GM21717 (cell line): Measurements from ENCODE around the gene PCDHGA9.
"Not testable (repeated sequence)": the region's sequence is repeated elsewhere in the genome, so short reads cannot be mapped to it uniquely, and the experiment has no call there.

Source experiments
- ATAC-seq: cut with Tn5 transposase; IDR thresholded peaks from one replicate; pipeline ENCODE4 v1.9.1; 2021; ENCODE audit warnings: mild to moderate bottlenecking, moderate library complexity; ENCODE audit not compliant: unreplicated experiment

The PCDHGA9 gene

GRCh38 chr5:141383345-141383744, 19.2 kb upstream of the PCDHGA9 start:
- ATAC-seq = no peak

- no peak for ATAC-seq
Measured at GRCh38 chr5:141384471-141385267, 17.9 kb upstream of the PCDHGA9 start.

DNA sequence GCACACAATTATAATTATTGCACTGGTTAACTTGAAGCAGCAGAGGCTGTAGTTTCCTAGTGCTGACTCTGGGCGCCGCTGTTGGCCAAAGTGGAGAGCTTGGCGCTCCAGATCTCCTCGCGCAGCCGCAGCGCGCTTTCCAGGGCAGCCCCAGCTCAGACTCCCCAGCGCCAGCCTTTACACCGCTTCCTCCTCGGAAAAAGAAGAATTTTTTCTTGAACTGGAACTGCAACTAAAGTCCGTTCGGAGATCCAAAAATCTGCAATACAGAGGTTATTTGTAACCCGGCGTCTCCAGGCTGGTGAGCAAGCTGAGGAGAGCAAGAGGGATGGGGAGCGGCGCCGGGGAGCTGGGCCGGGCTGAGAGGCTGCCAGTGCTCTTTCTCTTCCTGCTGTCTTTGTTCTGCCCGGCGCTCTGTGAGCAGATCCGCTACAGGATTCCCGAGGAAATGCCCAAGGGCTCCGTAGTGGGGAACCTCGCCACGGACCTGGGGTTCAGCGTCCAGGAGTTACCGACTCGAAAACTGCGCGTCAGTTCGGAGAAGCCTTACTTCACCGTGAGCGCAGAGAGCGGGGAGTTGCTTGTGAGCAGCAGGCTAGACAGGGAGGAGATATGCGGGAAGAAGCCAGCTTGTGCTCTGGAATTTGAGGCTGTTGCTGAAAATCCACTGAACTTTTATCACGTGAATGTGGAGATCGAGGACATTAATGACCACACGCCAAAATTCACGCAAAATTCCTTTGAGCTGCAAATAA, 14.8 kb upstream of the PCDHGA9 start, which contains the start of gene PCDHGB4:
PCDHGB4 (plus strand) TSS at position 142 of the 755 bp plus-strand sequence; CDS start at position 329, 187 bp downstream.
- ATAC-seq = peak; percentile 91

DNA sequence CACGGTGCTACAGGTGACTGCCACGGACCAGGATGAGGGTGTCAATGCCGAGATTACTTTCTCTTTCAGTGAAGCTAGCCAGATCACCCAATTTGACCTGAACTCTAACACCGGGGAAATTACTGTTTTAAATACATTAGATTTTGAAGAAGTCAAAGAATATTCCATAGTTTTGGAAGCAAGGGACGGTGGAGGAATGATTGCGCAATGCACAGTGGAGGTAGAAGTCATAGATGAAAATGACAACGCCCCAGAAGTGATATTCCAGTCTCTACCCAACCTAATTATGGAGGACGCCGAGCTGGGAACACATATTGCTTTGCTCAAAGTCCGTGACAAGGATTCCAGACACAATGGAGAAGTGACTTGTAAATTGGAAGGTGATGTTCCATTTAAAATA, 13.9 kb upstream of the PCDHGA9 start:
- ATAC-seq = no peak

- no peak for ATAC-seq
Measured at GRCh38 chr5:141389153-141390042, 13.2 kb upstream of the PCDHGA9 start.

DNA sequence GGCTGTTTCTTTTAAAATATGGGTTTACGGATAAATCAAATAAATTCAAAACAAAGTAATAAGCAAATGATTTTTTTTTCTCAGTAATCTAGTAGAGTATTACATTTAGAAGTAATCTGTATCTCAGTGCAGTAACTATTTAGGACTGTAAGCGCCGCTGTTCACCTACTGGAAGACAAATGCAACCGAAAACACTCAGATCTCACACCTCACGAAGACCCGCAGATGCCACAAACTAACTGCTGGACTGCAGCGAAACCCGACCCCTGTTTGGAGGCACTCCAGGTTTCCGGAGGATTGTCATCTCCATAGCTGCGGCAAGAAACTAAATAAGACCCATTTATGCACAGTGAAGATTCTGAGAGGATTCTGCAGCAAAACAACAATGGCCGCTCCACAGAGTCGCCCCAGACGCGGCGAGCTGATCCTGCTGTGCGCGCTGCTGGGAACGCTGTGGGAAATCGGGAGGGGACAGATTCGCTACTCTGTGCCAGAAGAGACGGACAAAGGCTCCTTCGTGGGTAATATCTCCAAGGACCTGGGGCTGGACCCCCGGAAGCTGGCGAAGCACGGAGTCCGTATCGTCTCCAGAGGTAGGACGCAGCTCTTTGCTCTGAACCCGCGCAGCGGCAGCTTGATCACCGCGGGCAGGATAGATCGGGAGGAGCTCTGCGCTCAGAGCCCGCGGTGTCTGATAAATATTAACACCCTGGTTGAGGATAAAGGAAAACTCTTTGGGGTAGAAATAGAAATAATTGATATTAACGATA, 10.0 kb upstream of the PCDHGA9 start, which contains the start of gene PCDHGA8:
PCDHGA8 (plus strand) TSS at position 205 of the 770 bp plus-strand sequence; CDS start at position 386, 181 bp downstream.
- ATAC-seq = no peak

- no peak for ATAC-seq
Measured at GRCh38 chr5:141393267-141393666, 9.3 kb upstream of the PCDHGA9 start.

GRCh38 chr5:141394401-141395187, 8.0 kb upstream of the PCDHGA9 start:
- not testable (repeated sequence) for ATAC-seq

DNA sequence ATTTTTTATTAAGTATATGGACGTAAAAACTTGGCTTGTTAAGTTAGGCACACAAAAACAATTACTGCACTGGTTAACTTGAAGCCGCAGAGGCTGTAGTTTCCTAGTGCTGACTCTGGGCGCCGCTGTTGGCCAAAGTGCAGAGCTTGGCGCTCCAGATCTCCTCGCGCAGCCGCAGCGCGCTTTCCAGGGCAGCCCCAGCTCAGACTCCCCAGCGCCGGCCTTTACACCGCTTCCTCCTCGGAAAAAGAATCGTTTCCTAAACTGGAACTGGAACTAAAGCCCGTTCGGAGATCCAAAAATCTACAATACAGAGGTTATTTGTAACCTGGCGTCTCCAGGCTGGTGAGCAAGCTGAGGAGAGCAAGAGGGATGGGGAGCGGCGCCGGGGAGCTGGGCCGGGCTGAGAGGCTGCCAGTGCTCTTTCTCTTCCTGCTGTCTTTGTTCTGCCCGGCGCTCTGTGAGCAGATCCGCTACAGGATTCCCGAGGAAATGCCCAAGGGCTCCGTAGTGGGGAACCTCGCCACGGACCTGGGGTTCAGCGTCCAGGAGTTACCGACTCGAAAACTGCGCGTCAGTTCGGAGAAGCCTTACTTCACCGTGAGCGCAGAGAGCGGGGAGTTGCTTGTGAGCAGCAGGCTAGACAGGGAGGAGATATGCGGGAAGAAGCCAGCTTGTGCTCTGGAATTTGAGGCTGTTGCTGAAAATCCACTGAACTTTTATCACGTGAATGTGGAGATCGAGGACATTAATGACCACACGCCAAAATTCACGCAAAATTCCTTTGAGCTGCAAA, 4.6 kb upstream of the PCDHGA9 start, which contains the start of gene PCDHGB5:
PCDHGB5 (plus strand) TSS at position 192 of the 796 bp plus-strand sequence; CDS start at position 373, 181 bp downstream.
- peak; percentile 96 for ATAC-seq

DNA sequence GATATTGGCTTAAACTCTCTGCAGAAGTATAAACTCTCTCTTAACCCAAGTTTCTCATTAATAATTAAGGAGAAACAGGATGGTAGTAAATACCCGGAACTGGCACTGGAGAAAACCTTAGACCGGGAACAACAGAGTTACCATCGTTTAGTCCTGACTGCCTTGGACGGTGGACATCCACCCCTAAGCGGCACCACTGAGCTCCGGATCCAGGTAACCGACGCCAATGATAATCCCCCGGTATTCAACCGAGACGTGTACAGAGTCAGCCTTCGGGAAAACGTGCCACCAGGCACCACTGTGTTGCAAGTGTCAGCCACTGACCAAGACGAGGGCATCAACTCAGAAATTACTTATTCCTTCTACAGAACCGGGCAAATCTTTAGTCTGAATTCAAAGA, 4.0 kb upstream of the PCDHGA9 start:
- no peak for ATAC-seq

DNA sequence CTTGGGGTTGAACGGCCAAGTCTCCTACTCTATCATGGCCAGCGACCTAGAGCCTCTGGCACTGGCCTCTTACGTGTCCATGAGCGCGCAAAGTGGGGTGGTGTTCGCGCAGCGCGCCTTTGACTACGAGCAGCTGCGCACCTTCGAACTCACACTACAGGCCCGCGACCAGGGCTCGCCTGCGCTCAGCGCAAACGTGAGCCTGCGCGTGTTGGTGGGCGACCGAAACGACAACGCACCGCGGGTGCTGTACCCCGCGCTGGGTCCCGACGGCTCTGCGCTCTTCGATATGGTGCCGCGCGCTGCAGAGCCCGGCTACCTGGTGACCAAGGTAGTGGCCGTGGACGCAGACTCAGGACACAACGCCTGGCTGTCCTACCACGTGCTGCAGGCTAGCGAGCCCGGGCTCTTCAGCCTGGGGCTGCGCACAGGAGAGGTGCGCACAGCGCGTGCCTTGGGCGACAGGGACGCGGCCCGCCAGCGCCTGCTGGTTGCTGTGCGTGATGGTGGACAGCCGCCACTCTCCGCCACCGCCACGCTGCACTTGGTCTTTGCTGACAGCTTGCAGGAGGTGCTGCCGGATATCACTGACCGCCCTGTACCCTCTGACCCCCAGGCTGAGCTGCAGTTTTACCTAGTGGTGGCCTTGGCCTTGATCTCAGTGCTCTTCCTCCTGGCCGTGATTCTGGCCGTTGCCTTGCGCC, 2.9 kb upstream of the PCDHGA9 start:
- ATAC-seq = no peak

DNA sequence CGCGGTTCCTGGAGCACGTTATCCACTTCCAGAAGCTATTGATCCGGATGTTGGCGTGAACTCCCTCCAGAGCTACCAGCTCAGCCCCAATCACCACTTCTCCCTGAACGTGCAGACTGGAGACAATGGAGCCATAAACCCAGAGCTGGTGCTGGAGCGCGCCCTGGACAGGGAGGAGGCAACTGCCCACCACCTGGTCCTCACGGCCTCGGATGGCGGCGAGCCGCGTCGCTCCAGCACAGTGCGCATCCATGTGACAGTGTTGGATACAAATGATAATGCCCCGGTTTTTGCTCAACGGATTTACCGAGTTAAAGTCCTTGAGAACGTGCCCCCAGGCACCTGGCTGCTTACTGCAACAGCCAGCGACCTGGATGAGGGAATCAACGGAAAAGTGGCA, 809 bp downstream of the PCDHGA9 start:
- ATAC-seq = no peak

DNA sequence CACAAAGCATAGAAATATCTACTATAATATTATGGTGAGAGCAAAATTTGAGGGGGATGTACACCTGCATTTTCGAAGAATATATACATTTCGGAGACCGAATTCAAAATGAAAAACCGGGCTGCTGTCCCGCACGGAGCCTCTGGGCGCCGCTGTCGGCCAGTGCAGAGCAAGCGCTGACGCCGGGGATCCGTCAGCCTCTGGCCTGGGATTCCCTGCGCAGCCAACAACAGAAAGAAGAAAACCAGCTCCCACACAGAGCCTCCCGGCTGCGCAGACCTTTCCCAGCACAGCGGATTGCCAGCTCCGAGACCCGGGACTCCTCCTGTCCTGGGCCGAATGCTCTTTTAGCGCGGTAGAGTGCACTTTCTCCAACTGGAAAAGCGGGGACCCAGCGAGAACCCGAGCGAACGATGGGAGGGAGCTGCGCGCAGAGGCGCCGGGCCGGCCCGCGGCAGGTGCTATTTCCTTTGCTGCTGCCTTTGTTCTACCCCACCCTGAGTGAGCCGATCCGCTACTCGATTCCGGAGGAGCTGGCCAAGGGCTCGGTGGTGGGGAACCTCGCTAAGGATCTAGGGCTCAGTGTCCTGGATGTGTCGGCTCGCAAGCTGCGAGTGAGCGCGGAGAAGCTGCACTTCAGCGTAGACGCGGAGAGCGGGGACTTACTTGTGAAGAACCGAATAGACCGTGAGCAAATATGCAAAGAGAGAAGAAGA, 5.4 kb downstream of the PCDHGA9 start, which contains the start of gene PCDHGB6:
PCDHGB6 (plus strand) TSS at position 232 of the 716 bp plus-strand sequence; CDS start at position 414, 182 bp downstream.
- not testable (repeated sequence) for ATAC-seq

DNA sequence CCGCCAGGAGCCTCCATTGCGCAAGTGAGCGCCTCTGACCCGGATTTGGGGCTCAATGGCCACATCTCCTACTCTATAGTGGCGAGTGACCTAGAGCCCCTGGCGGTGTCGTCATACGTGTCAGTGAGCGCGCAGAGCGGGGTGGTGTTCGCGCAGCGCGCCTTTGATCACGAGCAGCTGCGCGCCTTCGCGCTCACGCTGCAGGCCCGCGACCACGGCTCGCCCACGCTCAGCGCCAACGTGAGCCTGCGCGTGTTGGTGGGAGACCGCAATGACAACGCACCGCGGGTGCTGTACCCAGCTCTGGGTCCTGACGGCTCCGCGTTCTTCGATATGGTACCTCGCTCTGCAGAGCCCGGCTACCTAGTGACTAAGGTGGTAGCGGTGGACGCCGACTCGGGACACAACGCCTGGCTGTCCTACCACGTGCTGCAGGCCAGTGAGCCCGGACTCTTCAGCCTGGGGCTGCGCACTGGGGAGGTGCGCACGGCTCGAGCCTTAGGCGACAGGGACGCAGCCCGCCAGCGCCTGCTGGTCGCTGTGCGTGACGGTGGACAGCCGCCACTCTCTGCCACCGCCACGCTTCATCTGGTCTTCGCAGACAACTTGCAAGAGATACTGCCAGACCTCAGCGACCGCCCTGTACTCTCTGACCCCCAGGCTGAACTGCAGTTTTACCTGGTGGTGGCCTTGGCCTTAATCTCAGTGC, 7.2 kb downstream of the PCDHGA9 start:
- no peak for ATAC-seq

DNA sequence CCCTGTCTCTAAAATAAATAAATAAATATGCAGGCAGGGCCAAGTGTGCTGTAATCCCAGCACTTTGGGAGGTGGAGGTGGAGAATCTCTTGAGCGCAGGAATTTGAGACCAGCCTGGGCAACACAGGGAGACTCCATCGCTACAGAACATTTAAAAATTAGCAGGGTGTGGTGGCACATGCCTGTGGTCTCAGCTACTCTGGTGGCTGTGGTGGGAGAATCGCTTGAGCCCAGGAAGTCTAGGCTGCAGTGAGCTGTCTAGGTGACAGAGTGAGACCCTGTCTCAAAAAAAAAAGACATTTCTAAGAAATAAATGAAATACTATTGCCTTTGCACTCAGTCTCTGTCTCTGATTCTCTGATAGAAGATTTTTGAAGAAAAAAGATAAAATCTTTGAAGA, 9.0 kb downstream of the PCDHGA9 start:
- ATAC-seq = no peak

- ATAC-seq = peak; percentile 62
Measured at GRCh38 chr5:141412854-141413539, 10.4 kb downstream of the PCDHGA9 start, which contains the start of gene PCDHGA10. TSS of gene PCDHGA10 (plus strand) at chr5:141412987. CDS start at chr5:141413176, 189 bp downstream.
